ENCODE measurements around the gene ARHGAP25. TPM values are rescaled to one million over a fixed set of nuclear protein-coding genes. Genes with fewer than 3 reads are reported as not detected.
A peak's percentile ranks its signal among the peaks of the same experiment; 100 is the strongest.

Gene ARHGAP25
- 20.4 TPM for total RNA-seq
- polyA plus RNA-seq (ENCODE audit: insufficient read depth, low read depth, low replicate concordance): 6.3 TPM
- long read RNA-seq, donor 1, partial matches to known transcripts: 0 of 1 reads
- long read RNA-seq, donor 1, other reads (novel, unspliced or antisense): 0 of 1 reads
- long read RNA-seq, donor 2: 0 reads
- long read RNA-seq, donor 3: 0 reads
- long read RNA-seq, donor 4, partial matches to known transcripts: 0 of 2 reads
- long read RNA-seq, donor 4, other reads (novel, unspliced or antisense): 0 of 2 reads
- long read RNA-seq, donor 5: 0 reads
- long read RNA-seq, donor 6: 0 reads
- long read RNA-seq, donor 7, transcript ARHGAP25-203 (10 exons, 2,939 nt): major isoform, 5 of 11 reads
- long read RNA-seq, donor 7, partial matches to known transcripts: 2 of 11 reads
- long read RNA-seq, donor 7, other reads (novel, unspliced or antisense): 3 of 11 reads
- long read RNA-seq, donor 8, partial matches to known transcripts: 0 of 1 reads
- long read RNA-seq, donor 8, other reads (novel, unspliced or antisense): 0 of 1 reads
- long read RNA-seq, donor 9: 0 reads
- long read RNA-seq, donor 10: 0 reads

DNA sequence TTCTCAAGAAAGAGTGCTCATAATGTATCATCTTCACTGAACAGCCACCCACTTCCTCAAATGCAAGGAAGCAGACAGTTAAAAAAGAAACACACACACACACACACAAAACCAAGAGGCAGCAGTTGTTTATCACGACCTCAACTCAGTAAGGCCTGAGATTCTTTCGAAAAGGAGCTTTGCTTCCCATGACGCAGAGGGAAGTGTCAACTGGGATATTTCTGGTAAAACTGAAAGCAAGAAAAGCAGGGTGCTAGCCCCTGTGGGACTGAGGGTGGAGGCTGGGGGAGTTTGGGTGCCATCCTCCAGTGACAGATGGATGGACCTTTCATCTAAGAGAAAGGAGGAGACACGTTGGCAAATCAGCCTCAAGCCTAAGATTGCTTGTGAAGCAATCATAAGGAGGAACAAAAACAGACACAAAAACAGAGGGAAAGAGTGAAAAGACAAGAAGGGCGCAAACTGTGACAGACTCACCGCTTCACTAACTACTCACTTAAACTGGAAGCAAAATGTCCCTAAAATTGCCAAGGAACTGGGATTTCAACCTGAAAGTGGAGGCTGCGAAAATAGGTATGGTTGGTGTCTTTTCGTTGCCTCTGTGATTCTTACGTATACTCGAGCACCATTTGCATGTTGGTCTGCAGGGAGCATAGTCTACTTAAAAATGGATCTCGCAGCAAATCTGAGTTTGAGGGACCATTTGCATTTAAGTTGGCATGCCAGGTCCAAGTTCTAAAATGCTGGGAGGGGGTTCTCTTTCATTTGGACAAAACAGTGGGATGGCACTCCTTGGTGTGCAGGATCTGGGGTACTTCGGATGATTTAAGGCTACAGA lies at the start of gene ARHGAP25:
TSS of gene ARHGAP25 (plus strand) at position 124 of the 838 bp plus-strand sequence. CDS start at position 513, 389 bp downstream.
- FAIRE-seq (no peak), DNase-seq (no peak)
- intact Hi-C loops (cut with DNase I): no loop called here
- no peak within 1 kb of the TSS for H3K27ac ChIP-seq (ENCODE audit: low read depth in 2 of 2, low read length in 2 of 2)
- peak within 1 kb of the TSS in 1 of 3 donors; percentile 6 for H3K4me3 ChIP-seq (ENCODE audit: low read length in 3 of 3)
- TF ChIP-seq, protein P1, sequence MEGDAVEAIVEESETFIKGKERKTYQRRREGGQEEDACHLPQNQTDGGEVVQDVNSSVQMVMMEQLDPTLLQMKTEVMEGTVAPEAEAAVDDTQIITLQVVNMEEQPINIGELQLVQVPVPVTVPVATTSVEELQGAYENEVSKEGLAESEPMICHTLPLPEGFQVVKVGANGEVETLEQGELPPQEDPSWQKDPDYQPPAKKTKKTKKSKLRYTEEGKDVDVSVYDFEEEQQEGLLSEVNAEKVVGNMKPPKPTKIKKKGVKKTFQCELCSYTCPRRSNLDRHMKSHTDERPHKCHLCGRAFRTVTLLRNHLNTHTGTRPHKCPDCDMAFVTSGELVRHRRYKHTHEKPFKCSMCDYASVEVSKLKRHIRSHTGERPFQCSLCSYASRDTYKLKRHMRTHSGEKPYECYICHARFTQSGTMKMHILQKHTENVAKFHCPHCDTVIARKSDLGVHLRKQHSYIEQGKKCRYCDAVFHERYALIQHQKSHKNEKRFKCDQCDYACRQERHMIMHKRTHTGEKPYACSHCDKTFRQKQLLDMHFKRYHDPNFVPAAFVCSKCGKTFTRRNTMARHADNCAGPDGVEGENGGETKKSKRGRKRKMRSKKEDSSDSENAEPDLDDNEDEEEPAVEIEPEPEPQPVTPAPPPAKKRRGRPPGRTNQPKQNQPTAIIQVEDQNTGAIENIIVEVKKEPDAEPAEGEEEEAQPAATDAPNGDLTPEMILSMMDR (IDR thresholded peaks at IDR 0.05; ENCODE audit: borderline replicate concordance, extremely low read depth, insufficient read depth): no peak
- H3K4me1 ChIP-seq (ENCODE audit: control insufficient read depth in 2 of 3, insufficient read depth in 2 of 3, low read depth in 1 of 3, low read length in 3 of 3): no peaks in the 10 kb centered on the region
- H3K9me3 ChIP-seq (ENCODE audit: control insufficient read depth in 2 of 3, insufficient read depth in 1 of 3, low read length in 3 of 3): no peaks in the 10 kb centered on the region
- no peaks in the 10 kb centered on the region for H3K27me3 ChIP-seq (ENCODE audit: control insufficient read depth, insufficient read depth, low read length)
- no peak within 1 kb of the TSS for H3K9ac ChIP-seq (ENCODE audit: low read length in 3 of 3)
- H3K36me3 ChIP-seq (ENCODE audit: control insufficient read depth in 2 of 3, insufficient read depth in 3 of 3, low read length in 3 of 3): no peaks in the 10 kb centered on the region

DNA sequence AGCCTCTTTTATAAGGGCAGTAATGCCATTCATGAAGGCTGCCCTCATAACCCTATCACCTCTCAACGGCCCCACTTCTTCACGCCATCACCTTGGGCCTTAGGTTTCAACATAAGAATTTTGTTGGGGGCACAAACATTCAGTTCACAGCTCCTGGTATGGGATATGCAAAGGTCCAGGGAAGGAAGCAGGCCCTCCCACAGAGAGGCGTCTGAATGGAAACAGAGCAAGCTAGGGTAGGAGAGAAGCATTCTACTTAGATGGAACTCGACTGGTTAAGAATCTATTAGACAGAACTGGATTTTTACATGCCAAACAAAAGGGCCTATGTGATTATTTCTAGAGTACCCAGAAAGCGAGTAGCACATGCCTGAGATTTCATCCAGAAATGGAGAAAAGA lies 48.4 kb upstream of the ARHGAP25 start:
- no peak for DNase-seq
- no peaks in the 10 kb centered on the region for H3K4me1 ChIP-seq (ENCODE audit: control insufficient read depth in 2 of 3, insufficient read depth in 2 of 3, low read depth in 1 of 3, low read length in 3 of 3)
- FAIRE-seq: no peak
- no peak overlapping the region for H3K27ac ChIP-seq (ENCODE audit: low read depth in 2 of 2, low read length in 2 of 2)
- H3K36me3 ChIP-seq (ENCODE audit: control insufficient read depth in 2 of 3, insufficient read depth in 3 of 3, low read length in 3 of 3): no peaks in the 10 kb centered on the region
- H3K4me3 ChIP-seq (ENCODE audit: low read length in 3 of 3): no peak overlapping the region
- TF ChIP-seq, protein P1 (IDR thresholded peaks at IDR 0.05; ENCODE audit: borderline replicate concordance, extremely low read depth, insufficient read depth): no peak
- no peaks in the 10 kb centered on the region for H3K27me3 ChIP-seq (ENCODE audit: control insufficient read depth, insufficient read depth, low read length)
- intact Hi-C loops (cut with DNase I): no loop called here
- no peaks in the 10 kb centered on the region for H3K9me3 ChIP-seq (ENCODE audit: control insufficient read depth in 2 of 3, insufficient read depth in 1 of 3, low read length in 3 of 3)
- no peak overlapping the region for H3K9ac ChIP-seq (ENCODE audit: low read length in 3 of 3)

- H3K27me3 ChIP-seq (ENCODE audit: control insufficient read depth, insufficient read depth, low read length): no peaks in the 10 kb centered on the region
- peak; percentile 51 for FAIRE-seq
- intact Hi-C loops (cut with DNase I): no loop called here
- H3K4me3 ChIP-seq (ENCODE audit: low read length in 3 of 3): no peak overlapping the region
- H3K9me3 ChIP-seq (ENCODE audit: control insufficient read depth in 2 of 3, insufficient read depth in 1 of 3, low read length in 3 of 3): no peaks in the 10 kb centered on the region
- H3K9ac ChIP-seq (ENCODE audit: low read length in 3 of 3): no peak overlapping the region
- TF ChIP-seq, protein P1 (IDR thresholded peaks at IDR 0.05; ENCODE audit: borderline replicate concordance, extremely low read depth, insufficient read depth): no peak
- no peaks in the 10 kb centered on the region for H3K36me3 ChIP-seq (ENCODE audit: control insufficient read depth in 2 of 3, insufficient read depth in 3 of 3, low read length in 3 of 3)
- H3K4me1 ChIP-seq (ENCODE audit: control insufficient read depth in 2 of 3, insufficient read depth in 2 of 3, low read depth in 1 of 3, low read length in 3 of 3): no peaks in the 10 kb centered on the region
- H3K27ac ChIP-seq (ENCODE audit: low read depth in 2 of 2, low read length in 2 of 2): no peak overlapping the region
- no peak for DNase-seq
Observed at GRCh38 chr2:68687018-68687417, 47.6 kb upstream of the ARHGAP25 start.
